ENCODE measurements around the gene NF1. TPM values are rescaled to one million over a fixed set of nuclear protein-coding genes. Genes with fewer than 3 reads are reported as not detected.
"Not testable (repeated sequence)": the region's sequence is repeated elsewhere in the genome, so short reads cannot be mapped to it uniquely, and the experiment has no call there.

NF1 gene
- polyA plus RNA-seq, 1 of the 3 experiments (the other 2 are of a cell fraction) = 19.6 TPM

- Histone ChIP-seq H3K9me3 (no peaks in the 10 kb centered on the region), H4K20me1 (ENCODE audit: insufficient read depth) (no peaks in the 10 kb centered on the region), H2AFZ (ENCODE audit: low read depth) (no peak overlapping the region), H3K27me3 (ENCODE audit: insufficient read depth) (no peaks in the 10 kb centered on the region), H3K4me3 (ENCODE audit: low read depth in 2 of 2, low read length in 1 of 2) (no peak overlapping the region), H3F3A (replicated peaks; ENCODE audit: insufficient read depth) (peaks cover 19% of the 10 kb centered on the region), H3K9me2 (peaks cover 4% of the 10 kb centered on the region; the same call in 1 of the 2 replicates), H3K4me2 (no peak overlapping the region), H3K9ac (no peak overlapping the region), H3K79me2 (ENCODE audit: insufficient read depth) (no peaks in the 10 kb centered on the region), H3K27ac (ENCODE audit: low read depth in 2 of 2, low read length in 1 of 2) (no peak overlapping the region), H3K36me3 (replicated peaks in 1 of 2; ENCODE audit: control insufficient read depth in 1 of 2, insufficient read depth in 2 of 2, low read length in 1 of 2) (peaks cover 67 to 76% of the 10 kb centered on the region in 2 experiments), H3K4me1 (ENCODE audit: control insufficient read depth in 1 of 2, insufficient read depth in 2 of 2, low read depth in 1 of 2, low read length in 1 of 2) (no peaks in the 10 kb centered on the region; a peak in 1 of 4 replicates)
- CTCF ChIA-PET = no interaction called here
- POLR2A ChIA-PET = no interaction called here
- TF ChIP-seq MAX (IDR thresholded peaks at IDR 0.05; ENCODE audit: low read depth) (no peak), FOXM1 (IDR thresholded peaks at IDR 0.05; ENCODE audit: low read depth) (no peak), EZH2phosphoT487 (IDR thresholded peaks at IDR 0.05; ENCODE audit: borderline replicate concordance, low read depth) (no peak), RCOR1 (IDR thresholded peaks at IDR 0.05; ENCODE audit: low read length) (no peak), GATA2 (CRISPR knock-in tag; IDR thresholded peaks at IDR 0.05) (no peak), NRF1 (IDR thresholded peaks at IDR 0.05; ENCODE audit: low read depth, low read length) (no peak), RFX5 (IDR thresholded peaks at IDR 0.05; ENCODE audit: low read length) (no peak), GABPA (IDR thresholded peaks at IDR 0.05; ENCODE audit: low read depth) (no peak)
- WGBS (ENCODE audit: low lambda C conversion rate) = 82% methylated on average over 1 of the region's 1 CpG
- DNase-seq = no peak
Observed at GRCh38 chr17:31261601-31262000, 166.8 kb downstream of the NF1 start.

- H3K27me3 ChIP-seq (ENCODE audit: insufficient read depth); DNase-seq; H3K4me1 ChIP-seq (ENCODE audit: control insufficient read depth in 1 of 2, insufficient read depth in 2 of 2, low read depth in 1 of 2, low read length in 1 of 2); H3K9ac ChIP-seq; CTCF ChIA-PET; H3K4me2 ChIP-seq; H4K20me1 ChIP-seq (ENCODE audit: insufficient read depth); H2AFZ ChIP-seq (ENCODE audit: low read depth); H3K9me2 ChIP-seq; H3K4me3 ChIP-seq (ENCODE audit: low read depth in 2 of 2, low read length in 1 of 2); H3K79me2 ChIP-seq (ENCODE audit: insufficient read depth); H3K27ac ChIP-seq (ENCODE audit: low read depth in 2 of 2, low read length in 1 of 2); H3K9me3 ChIP-seq: not testable (repeated sequence)
- POLR2A ChIA-PET = interaction anchor here (1.1 kb wide), 1 partner anchor 27 kb away, joined by 3 read pairs; no protein-coding TSS in a partner anchor
- WGBS (ENCODE audit: low lambda C conversion rate) = 100% methylated on average over 1 of the region's 1 CpG
- peaks cover 30% of the 10 kb centered on the region for H3F3A ChIP-seq (replicated peaks; ENCODE audit: insufficient read depth)
- peaks cover 60 to 71% of the 10 kb centered on the region in 2 experiments for H3K36me3 ChIP-seq (replicated peaks in 1 of 2; ENCODE audit: control insufficient read depth in 1 of 2, insufficient read depth in 2 of 2, low read length in 1 of 2)
Observed at GRCh38 chr17:31262923-31263322, 168.1 kb downstream of the NF1 start.

GRCh38 chr17:31266042-31266441, 171.3 kb downstream of the NF1 start:
- no peaks in the 10 kb centered on the region for H3K9me3 ChIP-seq
- H3K9ac ChIP-seq = no peak overlapping the region
- H2AFZ ChIP-seq (ENCODE audit: low read depth) = no peak overlapping the region
- ChIA-PET CTCF (interaction anchor here (1.2 to 2.3 kb wide), 3 partner anchors 9 to 256 kb away, joined by 3 to 11 read pairs (median 4); no protein-coding TSS in a partner anchor), POLR2A (no interaction called here)
- no peaks in the 10 kb centered on the region for H3K27me3 ChIP-seq (ENCODE audit: insufficient read depth)
- no peak overlapping the region for H3K4me3 ChIP-seq (ENCODE audit: low read depth in 2 of 2, low read length in 1 of 2)
- H4K20me1 ChIP-seq (ENCODE audit: insufficient read depth) = no peaks in the 10 kb centered on the region
- peaks cover 5 to 26% of the 10 kb centered on the region in 2 experiments for H3K4me1 ChIP-seq (ENCODE audit: control insufficient read depth in 1 of 2, insufficient read depth in 2 of 2, low read depth in 1 of 2, low read length in 1 of 2)
- TF ChIP-seq RFX5 (IDR thresholded peaks at IDR 0.05; ENCODE audit: low read length) (no peak), CTCF (IDR thresholded peaks at IDR 0.05) (peak; percentile 36; the same call in 1 of the 2 replicates), ZBTB33 (IDR thresholded peaks at IDR 0.05; ENCODE audit: borderline replicate concordance, low read depth) (no peak)
- peaks cover 46% of the 10 kb centered on the region for H3F3A ChIP-seq (replicated peaks; ENCODE audit: insufficient read depth)
- peaks cover 33 to 51% of the 10 kb centered on the region in 2 experiments for H3K36me3 ChIP-seq (replicated peaks in 1 of 2; ENCODE audit: control insufficient read depth in 1 of 2, insufficient read depth in 2 of 2, low read length in 1 of 2)
- no peak overlapping the region for H3K4me2 ChIP-seq
- WGBS (ENCODE audit: low lambda C conversion rate) = 95% methylated on average over 2 of the region's 2 CpGs
- DNase-seq = no peak
- no peaks in the 10 kb centered on the region for H3K79me2 ChIP-seq (ENCODE audit: insufficient read depth)
- peak overlapping the region in 1 of 2 experiments; percentile 33; a peak in 1 of 4 replicates for H3K27ac ChIP-seq (ENCODE audit: low read depth in 2 of 2, low read length in 1 of 2)
- peaks cover 4% of the 10 kb centered on the region; the same call in 1 of the 2 replicates for H3K9me2 ChIP-seq
